HCT116 (cell line): ENCODE data around the gene UVRAG.
A peak's percentile ranks its signal among the peaks of the same experiment; 100 is the strongest.

Experiments
- CEBPB ChIP-seq: IDR thresholded peaks from 2 replicates; pipeline ENCODE4 v1.6.1; 2012; ENCODE audit warnings: low read depth
- EZH2 ChIP-seq: fragments of 200-600 bp; sonication (generic); IDR thresholded peaks from 2 replicates; pipeline ENCODE4 v1.6.1; 2017; ENCODE audit warnings: antibody characterized with exemption, mixed run types
- POLR2AphosphoS5 ChIP-seq: IDR thresholded peaks from 2 replicates; pipeline ENCODE4 v1.6.1; 2011; ENCODE audit warnings: mild to moderate bottlenecking, low read depth, low read length, moderate library complexity
- RAD21 ChIP-seq: IDR thresholded peaks from 2 replicates; pipeline ENCODE4 v1.6.1; 2012; ENCODE audit warnings: low read depth, mild to moderate bottlenecking
- YY1 ChIP-seq: IDR thresholded peaks from 2 replicates; pipeline ENCODE4 v1.6.1; 2011; ENCODE audit warnings: low read length, low read depth, moderate library complexity, mild to moderate bottlenecking; ENCODE audit not compliant: insufficient replicate concordance; ENCODE audit errors: extremely low read depth
- ZFX ChIP-seq: fragments of 450-650 bp; IDR thresholded peaks from 2 replicates; pipeline ENCODE4 v1.6.1; 2017
- TF ChIP-seq, protein P1 (sequence below), 3 experiments: fragments of 200-600 bp in 1 of 3; sonication (generic) in 1 of 3; IDR thresholded peaks in 2 of 3; conservative IDR thresholded peaks in 1 of 3; 2 replicates each; pipeline ENCODE4 v1.5.1; 2012 to 2017; ENCODE audit warnings: low read depth in 2 of 3, low read length in 2 of 3, antibody characterized with exemption in 1 of 3, borderline replicate concordance in 1 of 3, control low read depth in 1 of 3, mild to moderate bottlenecking in 1 of 3, mixed read lengths in 1 of 3, mixed run types in 1 of 3, moderate library complexity in 1 of 3; ENCODE audit not compliant: insufficient read depth in 1 of 3

DNA sequence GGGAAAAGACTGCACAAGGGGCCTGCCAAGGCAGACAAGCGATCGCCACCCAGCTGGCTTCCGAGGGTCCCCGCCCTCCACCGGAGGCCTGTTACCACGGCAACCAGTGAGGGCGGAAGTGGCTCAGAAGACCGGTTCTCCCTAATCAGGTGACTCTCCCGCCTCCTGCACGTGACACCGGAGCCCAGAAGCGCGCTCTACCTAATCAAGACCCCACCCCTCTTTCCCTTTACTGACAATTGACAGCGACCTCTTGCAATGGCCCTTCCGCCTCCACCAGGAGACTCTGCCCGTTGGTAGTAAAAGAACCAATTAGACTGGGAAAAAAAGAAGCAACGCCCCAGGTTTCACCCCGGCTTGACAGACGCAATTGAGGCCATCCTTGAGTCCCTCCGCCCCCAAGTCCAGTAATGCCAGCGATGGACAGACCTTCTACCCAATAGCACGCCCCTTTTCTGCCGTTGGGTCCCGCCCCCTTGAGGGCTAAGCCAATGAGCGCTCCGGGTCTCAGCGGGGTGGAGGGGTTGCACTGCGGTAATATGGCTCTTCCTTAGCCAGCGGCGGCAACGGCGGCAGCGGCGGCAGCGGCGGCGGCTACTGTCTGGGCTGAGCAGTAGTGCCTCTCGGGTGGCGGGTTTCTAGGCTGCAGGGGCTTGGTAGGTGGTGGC, at the start of gene UVRAG:
- TF ChIP-seq, protein P1, sequence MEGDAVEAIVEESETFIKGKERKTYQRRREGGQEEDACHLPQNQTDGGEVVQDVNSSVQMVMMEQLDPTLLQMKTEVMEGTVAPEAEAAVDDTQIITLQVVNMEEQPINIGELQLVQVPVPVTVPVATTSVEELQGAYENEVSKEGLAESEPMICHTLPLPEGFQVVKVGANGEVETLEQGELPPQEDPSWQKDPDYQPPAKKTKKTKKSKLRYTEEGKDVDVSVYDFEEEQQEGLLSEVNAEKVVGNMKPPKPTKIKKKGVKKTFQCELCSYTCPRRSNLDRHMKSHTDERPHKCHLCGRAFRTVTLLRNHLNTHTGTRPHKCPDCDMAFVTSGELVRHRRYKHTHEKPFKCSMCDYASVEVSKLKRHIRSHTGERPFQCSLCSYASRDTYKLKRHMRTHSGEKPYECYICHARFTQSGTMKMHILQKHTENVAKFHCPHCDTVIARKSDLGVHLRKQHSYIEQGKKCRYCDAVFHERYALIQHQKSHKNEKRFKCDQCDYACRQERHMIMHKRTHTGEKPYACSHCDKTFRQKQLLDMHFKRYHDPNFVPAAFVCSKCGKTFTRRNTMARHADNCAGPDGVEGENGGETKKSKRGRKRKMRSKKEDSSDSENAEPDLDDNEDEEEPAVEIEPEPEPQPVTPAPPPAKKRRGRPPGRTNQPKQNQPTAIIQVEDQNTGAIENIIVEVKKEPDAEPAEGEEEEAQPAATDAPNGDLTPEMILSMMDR (IDR thresholded peaks at IDR 0.05 in 2 of 3, conservative IDR thresholded peaks at IDR 0.05 in 1 of 3; ENCODE audit: borderline replicate concordance in 1 of 3, insufficient read depth in 1 of 3, low read depth in 2 of 3, low read length in 2 of 3): no peak
- peak; percentile 40 for TF ChIP-seq YY1
- no peak for TF ChIP-seq RAD21
- TF ChIP-seq EZH2: no peak
- TF ChIP-seq POLR2AphosphoS5: peak; percentile 75
- no peak for TF ChIP-seq ZFX
- no peak for TF ChIP-seq CEBPB
